Osteoblast (primary cell): ENCODE measurements around the gene P2RX4. TPM values are rescaled to one million over a fixed set of nuclear protein-coding genes. Genes with fewer than 3 reads are reported as not detected.

Source experiments
- DNase-seq: peaks from one replicate; pipeline ENCODE4 v3.0.0; 2011; ENCODE audit warnings: low spot score, mixed read lengths; ENCODE audit not compliant: insufficient read length; ENCODE audit errors: missing footprints
- H2AFZ ChIP-seq: 2 replicates; pipeline ENCODE4 v1.6.0; 2011; ENCODE audit warnings: mild to moderate bottlenecking, low read length
- H3K27ac ChIP-seq: 2 replicates; pipeline ENCODE4 v1.5.1; 2011; ENCODE audit warnings: mild to moderate bottlenecking, low read depth, low read length, moderate library complexity
- H3K27me3 ChIP-seq: 2 replicates; pipeline ENCODE4 v1.6.0; 2012; ENCODE audit warnings: mild to moderate bottlenecking, control low read depth, inconsistent platforms, low read length, moderate library complexity; ENCODE audit not compliant: insufficient read depth
- H3K36me3 ChIP-seq: 2 replicates; pipeline ENCODE4 v1.5.1; 2011; ENCODE audit warnings: mild to moderate bottlenecking, low read length, control low read depth, moderate library complexity; ENCODE audit not compliant: insufficient read depth
- H3K4me1 ChIP-seq: 2 replicates; pipeline ENCODE4 v1.5.1; 2011; ENCODE audit warnings: mild to moderate bottlenecking, low read length, control low read depth, moderate library complexity; ENCODE audit not compliant: insufficient read depth
- H3K4me2 ChIP-seq: 2 replicates; pipeline ENCODE4 v1.6.0; 2011; ENCODE audit warnings: mild to moderate bottlenecking, low read length; ENCODE audit not compliant: insufficient read depth
- H3K4me3 ChIP-seq: fragments of 200-600 bp; sonication (generic); 3 replicates; pipeline ENCODE4 v1.5.1; 2012; ENCODE audit warnings: mild to moderate bottlenecking, low read length, inconsistent platforms; ENCODE audit not compliant: insufficient read depth
- H3K79me2 ChIP-seq: 2 replicates; pipeline ENCODE4 v1.6.0; 2012; ENCODE audit warnings: mild to moderate bottlenecking, low read length, control low read depth, inconsistent platforms; ENCODE audit not compliant: insufficient read depth
- H3K9me3 ChIP-seq: 2 replicates; pipeline ENCODE4 v1.5.1; 2011; ENCODE audit warnings: low read depth, low read length, control low read depth
- H4K20me1 ChIP-seq: 2 replicates; pipeline ENCODE4 v1.6.0; 2012; ENCODE audit warnings: mild to moderate bottlenecking, low read length, control low read depth; ENCODE audit not compliant: insufficient read depth
- CTCF ChIP-seq: IDR thresholded peaks from 2 replicates; pipeline ENCODE4 v1.5.1; 2011; ENCODE audit warnings: mild to moderate bottlenecking, low read depth, low read length, moderate library complexity; ENCODE audit errors: extremely low read depth
- total RNA-seq: library from RNA; depleted of rRNA; stranded (reverse); fragments of >200 nt; gene quantifications from 2 replicates; pipeline ENCODE4 v1.2.3, GENCODE V29; 2012

The P2RX4 gene
- total RNA-seq, 1 donor = 23.5 TPM

- H3K4me2 ChIP-seq = no peak overlapping the region
- no peak for DNase-seq
- H3K79me2 ChIP-seq = peaks cover 4% of the 10 kb centered on the region
- no peaks in the 10 kb centered on the region for H4K20me1 ChIP-seq
- peaks cover 18% of the 10 kb centered on the region for H3K4me1 ChIP-seq
- TF ChIP-seq CTCF = no peak
- H3K36me3 ChIP-seq = no peaks in the 10 kb centered on the region
- no peak overlapping the region for H2AFZ ChIP-seq
- H3K27ac ChIP-seq = no peak overlapping the region
- H3K4me3 ChIP-seq = no peak overlapping the region
- no peaks in the 10 kb centered on the region for H3K9me3 ChIP-seq
- no peaks in the 10 kb centered on the region for H3K27me3 ChIP-seq
Measured at GRCh38 chr12:121212875-121213274, 2.9 kb downstream of the P2RX4 start.

GRCh38 chr12:121214166-121214777 is 4.3 kb downstream of the P2RX4 start:
- peak overlapping the region; percentile 90 for H3K27ac ChIP-seq
- DNase-seq = peak; percentile 86
- H3K4me2 ChIP-seq = peak overlapping the region; percentile 70

GRCh38 chr12:121214855-121215745 is 5.2 kb downstream of the P2RX4 start:
- peak overlapping the region; percentile 90 for H3K27ac ChIP-seq
- H3K9me3 ChIP-seq = no peaks in the 10 kb centered on the region
- DNase-seq = peak; percentile 90
- no peak overlapping the region for H3K4me3 ChIP-seq
- H4K20me1 ChIP-seq = no peaks in the 10 kb centered on the region
- H3K27me3 ChIP-seq = no peaks in the 10 kb centered on the region
- no peak for TF ChIP-seq CTCF
- peak overlapping the region; percentile 70 for H3K4me2 ChIP-seq
- H3K79me2 ChIP-seq = peaks cover 4% of the 10 kb centered on the region
- H3K4me1 ChIP-seq = peaks cover 18% of the 10 kb centered on the region
- H3K36me3 ChIP-seq = no peaks in the 10 kb centered on the region
- H2AFZ ChIP-seq = no peak overlapping the region

More at GRCh38 chr12:121214166-121214777, 4.3 kb downstream of the P2RX4 start:
- H2AFZ ChIP-seq = no peak overlapping the region
- H3K79me2 ChIP-seq = peaks cover 4% of the 10 kb centered on the region
- no peaks in the 10 kb centered on the region for H3K27me3 ChIP-seq
- TF ChIP-seq CTCF = no peak
- no peaks in the 10 kb centered on the region for H3K36me3 ChIP-seq
- peaks cover 18% of the 10 kb centered on the region for H3K4me1 ChIP-seq
- H4K20me1 ChIP-seq = no peaks in the 10 kb centered on the region
- H3K4me3 ChIP-seq = no peak overlapping the region
- H3K9me3 ChIP-seq = no peaks in the 10 kb centered on the region

- no peak overlapping the region for H3K4me3 ChIP-seq
- no peak overlapping the region for H3K27ac ChIP-seq
- no peak for DNase-seq
- no peaks in the 10 kb centered on the region for H4K20me1 ChIP-seq
- H3K79me2 ChIP-seq = no peaks in the 10 kb centered on the region
- H2AFZ ChIP-seq = no peak overlapping the region
- H3K4me1 ChIP-seq = peaks cover 13% of the 10 kb centered on the region
- no peak overlapping the region for H3K4me2 ChIP-seq
- H3K27me3 ChIP-seq = no peaks in the 10 kb centered on the region
- TF ChIP-seq CTCF = no peak
- no peaks in the 10 kb centered on the region for H3K9me3 ChIP-seq
- no peaks in the 10 kb centered on the region for H3K36me3 ChIP-seq
Measured at GRCh38 chr12:121216102-121216501, 6.2 kb downstream of the P2RX4 start.
